NT2/D1 (cell line): ENCODE data around the gene RBP5.

ENCODE experiments used
- DNase-seq: peaks from one replicate; pipeline ENCODE4 v3.0.0-alpha.2; 2011; ENCODE audit warnings: low read depth, low spot score
- H3K27me3 ChIP-seq: 2 replicates; pipeline ENCODE4 v1.6.0; 2011; ENCODE audit warnings: mild to moderate bottlenecking; ENCODE audit not compliant: insufficient read length, insufficient read depth
- H3K36me3 ChIP-seq: 2 replicates; pipeline ENCODE4 v1.6.1; 2011; ENCODE audit warnings: mild to moderate bottlenecking, low read length, mixed read lengths; ENCODE audit not compliant: insufficient read depth, insufficient read length
- H3K4me1 ChIP-seq: 2 replicates; pipeline ENCODE4 v1.5.1; 2011; ENCODE audit not compliant: insufficient read depth, insufficient read length
- H3K4me3 ChIP-seq: 2 replicates; pipeline ENCODE4 v1.5.1; 2011; ENCODE audit warnings: low read depth; ENCODE audit not compliant: insufficient read length
- H3K9ac ChIP-seq: 2 replicates; pipeline ENCODE4 v1.6.0; 2011; ENCODE audit warnings: low read depth; ENCODE audit not compliant: insufficient read length
- H3K9me3 ChIP-seq: 2 replicates; pipeline ENCODE4 v1.5.1; 2011; ENCODE audit warnings: mild to moderate bottlenecking, low read length; ENCODE audit not compliant: insufficient read depth
- SUZ12 ChIP-seq: IDR thresholded peaks from 2 replicates; pipeline ENCODE4 v1.6.1; 2011; ENCODE audit not compliant: insufficient read length, insufficient read depth; ENCODE audit errors: extremely low read depth
- YY1 ChIP-seq: IDR thresholded peaks from 2 replicates; pipeline ENCODE4 v1.6.1; 2011; ENCODE audit not compliant: insufficient read length, insufficient read depth
- ZNF274 ChIP-seq: IDR thresholded peaks from 2 replicates; pipeline ENCODE4 v1.6.1; 2011; ENCODE audit warnings: mild to moderate bottlenecking, low read depth, low read length

RBP5 gene

DNA sequence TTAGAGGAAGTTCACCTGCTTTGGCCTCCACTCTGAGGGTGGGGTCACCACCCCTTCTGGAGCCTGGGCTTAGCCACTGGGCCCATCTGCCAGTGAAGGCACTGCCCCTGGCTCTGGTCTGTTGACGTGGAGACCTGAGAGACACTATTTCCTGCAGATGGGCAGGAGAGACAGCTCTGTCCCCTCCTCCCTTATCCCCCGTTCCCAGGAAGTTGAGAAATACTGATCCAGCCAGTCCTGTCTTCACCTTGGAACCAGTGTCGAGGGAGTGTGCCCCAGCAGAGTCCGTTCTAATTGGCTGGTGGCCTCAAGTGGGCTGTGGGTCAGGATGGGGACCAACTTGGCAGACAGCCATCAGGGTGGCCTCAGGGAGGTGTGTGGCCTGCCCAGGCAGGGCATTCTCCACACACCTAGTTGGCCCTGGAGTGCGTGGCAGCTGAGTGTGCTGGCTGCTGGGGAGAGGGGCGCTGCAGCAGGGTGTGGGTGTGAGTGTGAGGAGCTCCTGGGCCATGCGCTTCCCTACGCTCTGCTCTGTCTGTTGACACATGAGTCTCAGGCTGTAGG is 26.9 kb upstream of the RBP5 start:
- DNase-seq: no peak
- Histone ChIP-seq H3K9me3 (no peaks in the 10 kb centered on the region), H3K4me3 (no peak overlapping the region), H3K4me1 (peaks cover 4% of the 10 kb centered on the region), H3K27me3 (no peaks in the 10 kb centered on the region), H3K9ac (no peak overlapping the region), H3K36me3 (peaks cover 47% of the 10 kb centered on the region)
- TF ChIP-seq ZNF274 (no peak), YY1 (no peak), SUZ12 (no peak)

DNA sequence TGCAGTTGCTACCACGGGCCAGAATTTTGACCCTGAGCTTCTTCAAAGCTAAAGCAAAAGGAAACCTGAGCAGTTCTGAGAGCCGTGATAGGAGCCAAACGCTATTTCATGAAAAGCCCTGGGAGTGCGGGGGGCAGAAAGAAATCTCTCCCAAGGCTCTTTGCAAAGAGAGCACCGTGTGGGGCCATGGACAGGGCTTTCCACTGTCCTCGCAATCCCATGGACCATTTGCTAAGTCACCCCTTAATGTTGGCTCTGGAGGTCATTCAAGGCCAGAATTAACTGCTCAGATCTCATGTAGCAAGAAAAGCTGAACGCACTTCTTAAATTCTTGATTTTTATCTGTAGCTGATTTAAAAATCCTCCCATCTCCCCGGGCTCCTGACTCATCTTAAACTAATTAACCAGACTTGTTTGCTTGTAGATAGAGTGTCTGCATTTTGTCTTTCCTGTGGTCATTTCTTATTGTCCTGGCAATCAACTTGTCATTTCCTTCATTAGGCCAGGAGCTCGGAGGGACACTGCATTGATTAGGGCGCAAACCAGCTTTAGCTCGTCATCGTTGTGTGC is 26.3 kb upstream of the RBP5 start:
- Histone ChIP-seq H3K9me3 (no peaks in the 10 kb centered on the region), H3K9ac (no peak overlapping the region), H3K4me1 (peaks cover 4% of the 10 kb centered on the region), H3K36me3 (peaks cover 53% of the 10 kb centered on the region), H3K4me3 (no peak overlapping the region), H3K27me3 (no peaks in the 10 kb centered on the region)
- TF ChIP-seq YY1 (no peak), ZNF274 (no peak), SUZ12 (no peak)
- DNase-seq: no peak

DNA sequence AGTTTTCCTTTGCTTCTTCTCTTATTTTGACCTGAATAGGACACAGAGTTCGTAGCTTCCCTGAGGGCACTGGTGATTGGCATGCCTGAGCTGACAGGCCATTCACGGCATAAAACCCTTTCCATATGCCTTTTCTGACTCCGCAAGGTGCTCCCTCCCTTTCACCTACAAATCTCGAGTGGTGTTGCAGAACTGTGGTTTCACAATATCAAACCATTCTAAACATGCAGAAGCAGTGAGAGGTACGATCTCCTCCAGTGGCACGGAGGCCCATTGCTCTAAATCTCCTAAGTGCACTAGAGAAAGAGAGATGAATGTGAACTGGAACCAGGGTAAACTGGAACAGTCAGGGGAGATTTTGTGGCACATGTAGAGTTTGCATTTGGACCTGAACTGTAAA is 25.4 kb upstream of the RBP5 start:
- Histone ChIP-seq H3K27me3 (no peaks in the 10 kb centered on the region), H3K9me3 (no peaks in the 10 kb centered on the region), H3K4me1 (peaks cover 2% of the 10 kb centered on the region), H3K9ac (no peak overlapping the region), H3K4me3 (no peak overlapping the region), H3K36me3 (peaks cover 60% of the 10 kb centered on the region)
- TF ChIP-seq YY1 (no peak), SUZ12 (no peak), ZNF274 (no peak)
- no peak for DNase-seq

DNA sequence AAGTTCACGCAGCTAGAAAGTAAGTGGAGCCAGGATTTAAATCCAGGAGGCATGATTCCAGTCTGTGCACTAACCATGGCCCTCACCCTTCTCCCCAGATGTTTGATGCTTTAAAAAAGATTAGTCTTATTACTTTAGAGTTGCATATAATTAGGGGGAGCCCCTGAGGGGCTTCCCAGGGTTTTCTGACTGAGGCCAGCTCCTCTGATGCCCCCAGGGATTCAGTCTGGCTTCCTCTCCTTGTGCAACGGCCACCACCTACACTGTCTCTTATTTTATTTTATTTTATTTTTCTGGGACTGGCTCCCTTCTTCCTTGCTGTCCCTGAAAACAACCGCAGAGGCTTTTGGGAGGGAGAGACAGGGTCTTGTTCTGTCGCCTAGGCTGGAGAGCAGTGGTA is 24.1 kb upstream of the RBP5 start:
- DNase-seq: no peak
- Histone ChIP-seq H3K9me3 (no peaks in the 10 kb centered on the region), H3K4me3 (no peak overlapping the region), H3K9ac (no peak overlapping the region), H3K27me3 (no peaks in the 10 kb centered on the region), H3K36me3 (peaks cover 61% of the 10 kb centered on the region), H3K4me1 (no peaks in the 10 kb centered on the region)
- no peak for TF ChIP-seq ZNF274
- no peak for TF ChIP-seq YY1
- no peak for TF ChIP-seq SUZ12

DNA sequence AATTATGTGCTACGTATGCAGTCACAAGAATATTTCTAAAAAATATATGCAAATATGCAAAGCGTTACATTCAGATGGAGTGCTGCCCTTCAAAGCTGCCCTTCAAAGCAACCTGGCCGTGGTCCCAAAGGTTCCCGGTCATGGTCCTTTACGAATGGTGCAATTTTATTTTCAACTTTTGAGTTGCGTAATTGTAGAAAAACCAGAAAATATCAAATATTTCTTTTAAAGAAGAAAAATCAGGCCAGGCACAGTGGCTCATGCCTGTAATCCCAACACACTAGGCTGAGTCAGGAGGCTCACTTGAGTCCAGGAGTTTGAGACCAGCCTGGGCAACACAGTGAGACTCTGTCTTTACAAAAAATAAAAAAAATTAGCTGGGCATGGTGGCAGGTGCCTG is 22.8 kb upstream of the RBP5 start:
- TF ChIP-seq YY1: no peak
- TF ChIP-seq SUZ12: no peak
- no peak for TF ChIP-seq ZNF274
- H3K27me3 ChIP-seq: no peaks in the 10 kb centered on the region
- H3K4me3 ChIP-seq: no peak overlapping the region
- DNase-seq: no peak
- H3K4me1 ChIP-seq: no peaks in the 10 kb centered on the region
- no peak overlapping the region for H3K9ac ChIP-seq
- no peaks in the 10 kb centered on the region for H3K9me3 ChIP-seq
- peaks cover 53% of the 10 kb centered on the region for H3K36me3 ChIP-seq

DNA sequence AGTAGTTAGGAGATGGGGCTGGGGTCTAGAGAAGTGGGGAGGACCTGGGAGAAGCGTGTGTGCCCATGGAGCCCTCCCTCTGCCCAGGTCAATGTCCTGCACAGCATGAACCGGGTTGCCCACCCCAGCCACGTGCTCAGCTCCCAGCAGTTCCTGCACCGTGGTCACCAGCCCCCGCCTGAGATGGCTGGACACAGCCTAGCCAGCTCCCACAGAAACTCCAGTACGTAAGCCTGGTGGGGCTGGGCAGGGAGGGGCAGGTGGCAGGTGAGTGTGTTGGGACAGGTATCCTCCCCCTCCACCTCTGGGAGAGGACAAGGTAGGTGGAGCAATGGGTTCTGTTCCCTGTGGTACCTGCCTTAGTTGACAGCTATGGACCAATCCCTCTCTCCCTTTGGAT is 22.2 kb upstream of the RBP5 start:
- H3K36me3 ChIP-seq: peaks cover 47% of the 10 kb centered on the region
- H3K27me3 ChIP-seq: no peaks in the 10 kb centered on the region
- no peaks in the 10 kb centered on the region for H3K9me3 ChIP-seq
- H3K9ac ChIP-seq: no peak overlapping the region
- no peak for DNase-seq
- H3K4me1 ChIP-seq: no peaks in the 10 kb centered on the region
- H3K4me3 ChIP-seq: no peak overlapping the region
- TF ChIP-seq YY1 (no peak), ZNF274 (no peak), SUZ12 (no peak)

DNA sequence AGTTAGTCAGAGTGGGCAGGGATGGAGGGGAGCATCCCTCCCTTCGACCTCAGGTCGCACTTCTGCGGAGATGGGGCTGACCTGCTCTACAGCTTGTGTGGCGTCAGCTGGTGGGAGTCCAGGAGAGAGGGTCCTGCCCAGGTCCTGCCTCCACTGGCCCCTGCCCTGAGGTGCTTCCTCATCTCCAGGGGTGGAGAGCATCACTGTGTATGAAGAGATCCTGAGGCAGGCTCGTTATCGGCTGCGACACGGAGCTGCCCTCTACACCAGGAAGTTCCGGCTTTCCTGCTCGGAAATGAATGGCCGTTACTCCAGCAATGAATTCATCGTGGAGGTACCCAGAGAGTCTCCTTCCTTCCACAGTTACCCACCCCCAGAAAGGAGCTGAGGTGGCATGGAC is 21.7 kb upstream of the RBP5 start:
- Histone ChIP-seq H3K36me3 (peaks cover 43% of the 10 kb centered on the region), H3K4me1 (no peaks in the 10 kb centered on the region), H3K9ac (no peak overlapping the region), H3K9me3 (no peaks in the 10 kb centered on the region), H3K27me3 (no peaks in the 10 kb centered on the region), H3K4me3 (no peak overlapping the region)
- no peak for DNase-seq
- no peak for TF ChIP-seq SUZ12
- no peak for TF ChIP-seq ZNF274
- TF ChIP-seq YY1: no peak
